ENCODE data around the gene RNF126. TPM values are rescaled to one million over a fixed set of nuclear protein-coding genes. Genes with fewer than 3 reads are reported as not detected.

RNF126 gene
- polyA plus RNA-seq, 1 donor from 2014 or later = 33.7 TPM

DNA sequence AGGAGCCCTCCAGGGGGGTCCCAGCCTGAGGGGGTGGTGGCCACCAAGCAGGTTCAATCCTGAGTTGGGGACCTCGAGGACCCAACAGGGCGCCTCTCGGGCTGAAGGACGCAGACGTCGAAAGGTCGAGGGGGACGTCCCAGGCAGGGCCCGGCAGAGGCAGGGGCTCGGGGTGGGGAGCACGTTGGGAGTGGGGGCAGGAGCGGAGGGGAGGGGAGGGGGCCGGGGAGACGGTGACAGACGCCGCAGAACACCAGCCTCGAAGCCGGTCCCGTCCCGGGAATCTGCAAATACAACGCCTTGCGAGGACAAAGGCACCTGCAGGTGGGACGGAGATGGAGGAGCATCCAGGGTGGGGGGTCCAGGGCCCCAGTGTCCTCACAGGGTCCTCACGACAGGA lies 19.3 kb downstream of the RNF126 start:
- H3K79me2 ChIP-seq (replicated peaks; ENCODE audit: insufficient read depth, low read length) = no peaks in the 10 kb centered on the region
- H3K27me3 ChIP-seq (ENCODE audit: insufficient read depth, low read depth, low read length) = no peaks in the 10 kb centered on the region
- no peaks in the 10 kb centered on the region for H4K20me1 ChIP-seq (ENCODE audit: insufficient read depth)
- no peaks in the 10 kb centered on the region for H3K9me3 ChIP-seq (ENCODE audit: low read length)
- H2AFZ ChIP-seq (ENCODE audit: low read depth, low read length) = no peak overlapping the region
- no peak overlapping the region for H3K4me3 ChIP-seq (ENCODE audit: low read length)
- no peaks in the 10 kb centered on the region for H3K9me2 ChIP-seq (ENCODE audit: insufficient read depth, low read length)
- H3K4me2 ChIP-seq (ENCODE audit: low read length) = no peak overlapping the region
- H3K36me3 ChIP-seq (ENCODE audit: insufficient read depth, low read length) = no peaks in the 10 kb centered on the region
- H3K9ac ChIP-seq (ENCODE audit: low read length) = no peak overlapping the region
- H3F3A ChIP-seq (ENCODE audit: insufficient read depth, low read length, poor library complexity, severe bottlenecking) = no peaks in the 10 kb centered on the region
- TF ChIP-seq, protein P1, sequence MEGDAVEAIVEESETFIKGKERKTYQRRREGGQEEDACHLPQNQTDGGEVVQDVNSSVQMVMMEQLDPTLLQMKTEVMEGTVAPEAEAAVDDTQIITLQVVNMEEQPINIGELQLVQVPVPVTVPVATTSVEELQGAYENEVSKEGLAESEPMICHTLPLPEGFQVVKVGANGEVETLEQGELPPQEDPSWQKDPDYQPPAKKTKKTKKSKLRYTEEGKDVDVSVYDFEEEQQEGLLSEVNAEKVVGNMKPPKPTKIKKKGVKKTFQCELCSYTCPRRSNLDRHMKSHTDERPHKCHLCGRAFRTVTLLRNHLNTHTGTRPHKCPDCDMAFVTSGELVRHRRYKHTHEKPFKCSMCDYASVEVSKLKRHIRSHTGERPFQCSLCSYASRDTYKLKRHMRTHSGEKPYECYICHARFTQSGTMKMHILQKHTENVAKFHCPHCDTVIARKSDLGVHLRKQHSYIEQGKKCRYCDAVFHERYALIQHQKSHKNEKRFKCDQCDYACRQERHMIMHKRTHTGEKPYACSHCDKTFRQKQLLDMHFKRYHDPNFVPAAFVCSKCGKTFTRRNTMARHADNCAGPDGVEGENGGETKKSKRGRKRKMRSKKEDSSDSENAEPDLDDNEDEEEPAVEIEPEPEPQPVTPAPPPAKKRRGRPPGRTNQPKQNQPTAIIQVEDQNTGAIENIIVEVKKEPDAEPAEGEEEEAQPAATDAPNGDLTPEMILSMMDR (IDR thresholded peaks at IDR 0.05; ENCODE audit: poor library complexity, severe bottlenecking) = no peak
- TF ChIP-seq RAD21 (conservative IDR thresholded peaks at IDR 0.05) (no peak), SMC3 (conservative IDR thresholded peaks at IDR 0.05; ENCODE audit: poor library complexity) (no peak), EZH2 (IDR thresholded peaks at IDR 0.05; ENCODE audit: borderline replicate concordance, insufficient read depth, low read length, poor library complexity, severe bottlenecking) (no peak), POLR2AphosphoS5 (IDR thresholded peaks at IDR 0.05) (no peak), TAF1 (IDR thresholded peaks at IDR 0.05; ENCODE audit: low read depth) (no peak), EP300 (conservative IDR thresholded peaks at IDR 0.05; ENCODE audit: poor library complexity, severe bottlenecking) (no peak)
- no peak overlapping the region for H3K27ac ChIP-seq (ENCODE audit: low read length)

DNA sequence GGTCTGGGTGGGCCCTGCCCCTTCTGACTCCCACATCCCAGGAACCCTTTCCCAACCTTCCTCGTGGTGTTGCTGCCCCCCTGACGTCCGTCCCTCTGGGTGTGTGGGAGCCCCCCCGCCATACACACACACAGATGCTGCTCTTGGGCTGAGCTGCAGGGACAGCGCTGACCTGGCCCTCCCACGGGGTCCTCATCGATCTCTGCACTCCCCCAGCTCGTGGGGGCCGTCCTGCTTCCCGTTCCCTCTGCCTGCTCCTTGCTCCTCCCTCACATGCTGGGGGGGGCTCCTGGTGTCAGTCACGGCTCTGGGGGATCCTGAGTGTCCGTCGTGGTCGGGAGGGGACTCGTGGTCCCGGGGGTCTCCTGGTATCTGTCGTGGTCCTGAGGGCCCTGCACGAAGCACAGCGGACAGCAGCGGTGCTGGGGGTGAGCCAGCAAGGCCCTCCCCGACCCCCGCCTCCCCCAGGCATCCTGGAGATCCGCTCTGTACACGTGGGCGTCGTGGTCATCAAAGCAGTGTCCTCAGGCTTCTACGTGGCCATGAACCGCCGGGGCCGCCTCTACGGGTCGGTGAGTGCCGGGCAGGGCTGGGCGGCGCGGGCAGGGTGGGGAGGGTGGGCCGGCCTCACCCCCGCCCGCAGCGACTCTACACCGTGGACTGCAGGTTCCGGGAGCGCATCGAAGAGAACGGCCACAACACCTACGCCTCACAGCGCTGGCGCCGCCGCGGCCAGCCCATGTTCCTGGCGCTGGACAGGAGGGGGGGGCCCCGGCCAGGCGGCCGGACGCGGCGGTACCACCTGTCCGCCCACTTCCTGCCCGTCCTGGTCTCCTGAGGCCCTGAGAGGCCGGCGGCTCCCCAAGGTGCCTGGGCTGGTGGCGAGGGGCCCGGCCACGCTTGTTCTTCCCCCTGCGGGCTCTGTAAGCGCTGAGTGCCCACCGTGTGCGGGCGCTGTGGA lies 20.0 kb downstream of the RNF126 start:
- Histone ChIP-seq H3F3A (ENCODE audit: insufficient read depth, low read length, poor library complexity, severe bottlenecking) (no peaks in the 10 kb centered on the region), H3K79me2 (replicated peaks; ENCODE audit: insufficient read depth, low read length) (no peaks in the 10 kb centered on the region), H3K4me2 (ENCODE audit: low read length) (no peak overlapping the region), H3K9ac (ENCODE audit: low read length) (no peak overlapping the region), H3K9me2 (ENCODE audit: insufficient read depth, low read length) (no peaks in the 10 kb centered on the region), H3K27ac (ENCODE audit: low read length) (no peak overlapping the region), H4K20me1 (ENCODE audit: insufficient read depth) (no peaks in the 10 kb centered on the region), H3K9me3 (ENCODE audit: low read length) (no peaks in the 10 kb centered on the region), H3K4me3 (ENCODE audit: low read length) (no peak overlapping the region), H2AFZ (ENCODE audit: low read depth, low read length) (no peak overlapping the region), H3K36me3 (ENCODE audit: insufficient read depth, low read length) (no peaks in the 10 kb centered on the region), H3K27me3 (ENCODE audit: insufficient read depth, low read depth, low read length) (no peaks in the 10 kb centered on the region)
- no peak for TF ChIP-seq POLR2AphosphoS5 (IDR thresholded peaks at IDR 0.05)

DNA sequence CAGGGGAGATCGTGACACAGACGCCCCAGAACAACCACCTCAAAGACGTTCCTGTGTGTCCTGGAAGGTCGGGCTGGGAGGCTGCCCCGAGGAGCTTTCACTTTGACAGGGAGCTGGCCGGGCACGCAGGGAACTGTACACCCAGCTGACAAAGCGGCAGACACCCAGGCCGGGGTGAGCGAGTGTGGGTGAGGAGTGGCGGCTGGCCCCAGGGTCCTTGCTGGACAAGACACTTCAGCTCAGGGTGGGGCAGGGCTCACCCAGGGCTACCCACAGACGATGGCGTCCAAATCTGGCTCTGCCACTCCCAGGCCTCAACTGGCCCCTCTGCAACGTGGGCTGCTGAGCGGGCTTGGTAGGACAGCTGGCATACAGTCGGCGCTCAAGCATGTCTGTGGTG lies 21.3 kb downstream of the RNF126 start:
- H3K36me3 ChIP-seq (ENCODE audit: insufficient read depth, low read length) = no peaks in the 10 kb centered on the region

More for the DNA sequence above, 21.3 kb downstream of the RNF126 start:
- no peak for TF ChIP-seq EZH2 (IDR thresholded peaks at IDR 0.05; ENCODE audit: borderline replicate concordance, insufficient read depth, low read length, poor library complexity, severe bottlenecking)
- TF ChIP-seq, protein P1 (IDR thresholded peaks at IDR 0.05; ENCODE audit: poor library complexity, severe bottlenecking) = no peak
- TF ChIP-seq SMC3 (conservative IDR thresholded peaks at IDR 0.05; ENCODE audit: poor library complexity) = no peak
- TF ChIP-seq POLR2AphosphoS5 (IDR thresholded peaks at IDR 0.05) = no peak
- TF ChIP-seq TAF1 (IDR thresholded peaks at IDR 0.05; ENCODE audit: low read depth) = no peak
- TF ChIP-seq RAD21 (conservative IDR thresholded peaks at IDR 0.05) = no peak
- no peak for TF ChIP-seq REST (IDR thresholded peaks at IDR 0.05; ENCODE audit: borderline replicate concordance)
- TF ChIP-seq EP300 (conservative IDR thresholded peaks at IDR 0.05; ENCODE audit: poor library complexity, severe bottlenecking) = no peak
- TF ChIP-seq MXI1 (conservative IDR thresholded peaks at IDR 0.05; ENCODE audit: poor library complexity, severe bottlenecking) = no peak
- H3K4me2 ChIP-seq (ENCODE audit: low read length) = no peak overlapping the region
- no peaks in the 10 kb centered on the region for H3K9me2 ChIP-seq (ENCODE audit: insufficient read depth, low read length)
- no peaks in the 10 kb centered on the region for H3K9me3 ChIP-seq (ENCODE audit: low read length)
- no peak overlapping the region for H2AFZ ChIP-seq (ENCODE audit: low read depth, low read length)
- no peaks in the 10 kb centered on the region for H3F3A ChIP-seq (ENCODE audit: insufficient read depth, low read length, poor library complexity, severe bottlenecking)
- H3K4me3 ChIP-seq (ENCODE audit: low read length) = no peak overlapping the region
- no peaks in the 10 kb centered on the region for H3K79me2 ChIP-seq (replicated peaks; ENCODE audit: insufficient read depth, low read length)
- H4K20me1 ChIP-seq (ENCODE audit: insufficient read depth) = no peaks in the 10 kb centered on the region
- no peak overlapping the region for H3K27ac ChIP-seq (ENCODE audit: low read length)
- no peak overlapping the region for H3K9ac ChIP-seq (ENCODE audit: low read length)
- no peaks in the 10 kb centered on the region for H3K27me3 ChIP-seq (ENCODE audit: insufficient read depth, low read depth, low read length)

Data from neural cell (in vitro differentiated cells).